ENCODE results near the gene HORMAD2. TPM values are rescaled to one million over a fixed set of nuclear protein-coding genes. Genes with fewer than 3 reads are reported as not detected.
A peak's percentile ranks its signal among the peaks of the same experiment; 100 is the strongest.

Gene HORMAD2
- total RNA-seq (ENCODE audit: unreplicated experiment), result not detected
- long read RNA-seq, result 0 reads

DNA sequence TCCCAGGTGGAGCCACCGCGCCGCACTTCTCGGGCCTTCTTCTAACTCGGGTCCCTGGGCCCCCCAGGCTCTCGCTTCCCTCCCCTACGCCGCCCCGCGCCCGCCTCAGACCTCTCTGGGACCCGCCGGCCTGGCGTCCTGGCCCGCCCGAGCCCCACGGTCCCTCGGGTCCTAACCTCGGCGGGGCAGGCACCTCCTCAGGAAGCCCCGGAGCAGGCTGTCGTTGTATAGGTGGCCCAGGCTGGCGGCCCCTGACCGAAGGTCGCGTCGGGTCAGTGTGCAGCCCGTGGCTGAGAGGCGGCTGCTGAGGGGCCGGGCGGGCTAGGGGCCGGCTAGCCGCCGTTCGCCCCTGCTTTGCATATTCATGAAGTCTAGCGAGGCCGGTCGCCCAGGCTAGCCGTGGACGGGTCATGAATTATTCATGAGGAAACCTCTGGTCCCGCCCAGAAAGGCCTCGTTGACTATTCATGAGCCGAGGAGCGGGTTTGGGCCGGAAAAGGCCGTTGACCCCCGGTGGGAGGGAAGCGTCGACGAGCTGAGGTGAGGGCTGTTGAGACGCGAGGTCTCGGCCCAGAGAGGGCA lies at the start of gene HORMAD2:
TSS of gene HORMAD2 (plus strand) at position 513 of the 582 bp plus-strand sequence. CDS start 13,489 bp downstream, outside the sequence.
- no peak within 1 kb of the TSS for H3K27ac Mint-ChIP-seq (ENCODE audit: unreplicated experiment)
- H3K4me3 Mint-ChIP-seq (ENCODE audit: unreplicated experiment), result no peak within 1 kb of the TSS
- H3K9me3 Mint-ChIP-seq (ENCODE audit: unreplicated experiment), result no peaks in the 10 kb centered on the region
- H3K27me3 Mint-ChIP-seq (ENCODE audit: unreplicated experiment), result peaks cover 2% of the 10 kb centered on the region
- no peaks in the 10 kb centered on the region for H3K4me1 Mint-ChIP-seq (ENCODE audit: unreplicated experiment)
- TF ChIP-seq CTCF (IDR thresholded peaks at IDR 0.05; ENCODE audit: unreplicated experiment), result no peak
- peak; percentile 48 for DNase-seq (ENCODE audit: low spot score)
- H3K36me3 Mint-ChIP-seq (ENCODE audit: low read depth, unreplicated experiment), result no peaks in the 10 kb centered on the region

GRCh38 chr22:30031328-30031727 lies 48.9 kb upstream of the HORMAD2 start:
- Mint-ChIP-seq H3K27me3 (ENCODE audit: unreplicated experiment) (peaks cover 3% of the 10 kb centered on the region), H3K4me3 (ENCODE audit: unreplicated experiment) (no peak overlapping the region), H3K4me1 (ENCODE audit: unreplicated experiment) (no peaks in the 10 kb centered on the region), H3K36me3 (ENCODE audit: low read depth, unreplicated experiment) (peaks cover 5% of the 10 kb centered on the region), H3K9me3 (ENCODE audit: unreplicated experiment) (no peaks in the 10 kb centered on the region), H3K27ac (ENCODE audit: unreplicated experiment) (no peak overlapping the region)
- no peak for TF ChIP-seq CTCF (IDR thresholded peaks at IDR 0.05; ENCODE audit: unreplicated experiment)
- DNase-seq (ENCODE audit: low spot score), result no peak

- H3K27ac Mint-ChIP-seq (ENCODE audit: unreplicated experiment), result no peak overlapping the region
- no peak for DNase-seq (ENCODE audit: low spot score)
- H3K27me3 Mint-ChIP-seq (ENCODE audit: unreplicated experiment), result peaks cover 3% of the 10 kb centered on the region
- H3K9me3 Mint-ChIP-seq (ENCODE audit: unreplicated experiment), result no peaks in the 10 kb centered on the region
- TF ChIP-seq CTCF (IDR thresholded peaks at IDR 0.05; ENCODE audit: unreplicated experiment), result no peak
- H3K4me1 Mint-ChIP-seq (ENCODE audit: unreplicated experiment), result no peaks in the 10 kb centered on the region
- no peak overlapping the region for H3K4me3 Mint-ChIP-seq (ENCODE audit: unreplicated experiment)
- H3K36me3 Mint-ChIP-seq (ENCODE audit: low read depth, unreplicated experiment), result peaks cover 4% of the 10 kb centered on the region
These were observed 48.4 kb upstream of the HORMAD2 start for GRCh38 chr22:30031764-30032455.

DNA sequence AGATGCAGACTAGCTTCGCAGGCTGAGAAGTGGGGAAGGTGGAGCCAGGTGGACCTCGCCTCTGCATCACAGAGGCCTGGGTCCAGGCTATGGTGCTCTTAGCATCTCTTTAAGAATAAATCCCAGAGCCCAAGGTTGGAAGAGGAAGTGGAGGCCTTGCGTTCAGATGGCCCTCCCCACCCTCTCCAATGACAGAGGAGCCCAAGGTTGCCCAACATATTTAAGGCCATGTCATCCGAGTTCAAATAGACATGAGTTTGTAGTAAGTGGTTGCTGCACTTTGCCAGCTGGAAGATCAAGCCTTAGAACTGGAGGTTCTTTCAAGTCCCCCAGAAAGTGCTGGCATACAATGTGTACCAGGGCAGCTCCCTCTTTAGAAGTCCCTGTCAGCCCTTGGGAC lies 47.1 kb upstream of the HORMAD2 start:
- no peaks in the 10 kb centered on the region for H3K9me3 Mint-ChIP-seq (ENCODE audit: unreplicated experiment)
- DNase-seq (ENCODE audit: low spot score), result no peak
- H3K27ac Mint-ChIP-seq (ENCODE audit: unreplicated experiment), result no peak overlapping the region
- peaks cover 1% of the 10 kb centered on the region for H3K27me3 Mint-ChIP-seq (ENCODE audit: unreplicated experiment)
- H3K4me3 Mint-ChIP-seq (ENCODE audit: unreplicated experiment), result no peak overlapping the region
- no peaks in the 10 kb centered on the region for H3K4me1 Mint-ChIP-seq (ENCODE audit: unreplicated experiment)
- no peak for TF ChIP-seq CTCF (IDR thresholded peaks at IDR 0.05; ENCODE audit: unreplicated experiment)
- H3K36me3 Mint-ChIP-seq (ENCODE audit: low read depth, unreplicated experiment), result no peaks in the 10 kb centered on the region

DNA sequence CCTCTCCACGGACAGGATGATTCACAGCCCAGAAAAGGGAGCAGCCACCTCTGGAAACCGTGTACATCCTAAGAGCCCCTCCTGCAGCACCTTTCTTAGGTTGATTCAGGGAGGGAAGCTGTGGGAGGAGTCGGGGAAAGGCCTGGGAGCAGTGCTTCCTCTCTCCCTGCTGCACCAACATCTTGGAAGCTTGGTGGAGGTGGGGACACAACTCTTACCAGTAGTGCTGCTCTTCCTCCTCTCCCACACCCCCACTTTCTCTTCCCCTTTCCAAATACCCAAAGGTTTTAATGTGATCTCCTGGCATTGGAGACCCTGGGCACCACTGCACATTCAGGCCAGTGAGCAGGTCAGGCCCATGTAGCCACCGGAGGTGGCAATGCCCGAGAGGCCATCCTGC lies 46.4 kb upstream of the HORMAD2 start:
- no peak overlapping the region for H3K4me3 Mint-ChIP-seq (ENCODE audit: unreplicated experiment)
- H3K9me3 Mint-ChIP-seq (ENCODE audit: unreplicated experiment), result no peaks in the 10 kb centered on the region
- no peak for TF ChIP-seq CTCF (IDR thresholded peaks at IDR 0.05; ENCODE audit: unreplicated experiment)
- H3K36me3 Mint-ChIP-seq (ENCODE audit: low read depth, unreplicated experiment), result no peaks in the 10 kb centered on the region
- H3K4me1 Mint-ChIP-seq (ENCODE audit: unreplicated experiment), result no peaks in the 10 kb centered on the region
- no peak overlapping the region for H3K27ac Mint-ChIP-seq (ENCODE audit: unreplicated experiment)
- no peaks in the 10 kb centered on the region for H3K27me3 Mint-ChIP-seq (ENCODE audit: unreplicated experiment)
- no peak for DNase-seq (ENCODE audit: low spot score)

Data from endothelial cell (in vitro differentiated cells).